GM12878 (cell line): Measurements from ENCODE around the gene MDH1.

ENCODE experiments used
- EED ChIP-seq: sonication (generic); IDR thresholded peaks from 2 replicates; pipeline ENCODE4 v1.6.1; 2016; ENCODE audit warnings: antibody characterized with exemption, low read depth
- FOXM1 ChIP-seq: IDR thresholded peaks from 2 replicates; pipeline ENCODE4 v1.6.1; 2012; ENCODE audit warnings: low read depth, mild to moderate bottlenecking, inconsistent platforms, low read length, moderate library complexity
- IRF4 ChIP-seq: IDR thresholded peaks from 2 replicates; pipeline ENCODE4 v1.6.1; 2011; ENCODE audit warnings: low read depth, low read length
- LARP7 ChIP-seq: fragments of 450-650 bp; IDR thresholded peaks from 2 replicates; pipeline ENCODE4 v1.6.1; 2017; ENCODE audit warnings: mild to moderate bottlenecking
- MXI1 ChIP-seq: fragments of 150-350 bp; IDR thresholded peaks from 2 replicates; pipeline ENCODE4 v1.6.1; 2011; ENCODE audit warnings: low read depth, mild to moderate bottlenecking, inconsistent platforms, low read length, improper control_type of control experiment
- POLR2A ChIP-seq: IDR thresholded peaks from 2 replicates; pipeline ENCODE4 v1.6.1; 2011; ENCODE audit warnings: low read depth, mild to moderate bottlenecking, low read length
- SIN3A ChIP-seq: IDR thresholded peaks from 2 replicates; pipeline ENCODE4 v1.6.1; 2012; ENCODE audit warnings: low read depth, low read length, improper control_type of control experiment
- SMC3 ChIP-seq: IDR thresholded peaks from 2 replicates; pipeline ENCODE4 v1.6.1; 2011; ENCODE audit warnings: low read length, improper control_type of control experiment, borderline replicate concordance
- SUZ12 ChIP-seq: fragments of 200-600 bp; sonication (generic); IDR thresholded peaks from one replicate; pipeline ENCODE4 v1.6.1; 2018; ENCODE audit warnings: antibody characterized with exemption, mild to moderate bottlenecking; ENCODE audit not compliant: unreplicated experiment
- USF2 ChIP-seq: IDR thresholded peaks from 2 replicates; pipeline ENCODE4 v1.6.1; 2011; ENCODE audit warnings: low read depth, low read length, improper control_type of control experiment, borderline replicate concordance
- YBX1 ChIP-seq: fragments of 450-650 bp; IDR thresholded peaks from 2 replicates; pipeline ENCODE4 v1.6.1; 2016; ENCODE audit warnings: antibody characterized with exemption

- TF ChIP-seq SIN3A (no peak), USF2 (no peak), LARP7 (no peak), FOXM1 (no peak), POLR2A (no peak), SUZ12 (no peak), EED (no peak), SMC3 (no peak), IRF4 (no peak), YBX1 (no peak), MXI1 (no peak)
Observed at GRCh38 chr2:63650756-63651155, 62.0 kb downstream of the MDH1 start.
